HG03342 (cell line): ENCODE data around the gene GRB7.
"Not testable (repeated sequence)": the region's sequence is repeated elsewhere in the genome, so short reads cannot be mapped to it uniquely, and the experiment has no call there.

Source experiments
- ATAC-seq: cut with Tn5 transposase; IDR thresholded peaks from one replicate; pipeline ENCODE4 v1.9.1; 2021; ENCODE audit warnings: mild to moderate bottlenecking, moderate library complexity; ENCODE audit not compliant: unreplicated experiment

GRB7 gene

DNA sequence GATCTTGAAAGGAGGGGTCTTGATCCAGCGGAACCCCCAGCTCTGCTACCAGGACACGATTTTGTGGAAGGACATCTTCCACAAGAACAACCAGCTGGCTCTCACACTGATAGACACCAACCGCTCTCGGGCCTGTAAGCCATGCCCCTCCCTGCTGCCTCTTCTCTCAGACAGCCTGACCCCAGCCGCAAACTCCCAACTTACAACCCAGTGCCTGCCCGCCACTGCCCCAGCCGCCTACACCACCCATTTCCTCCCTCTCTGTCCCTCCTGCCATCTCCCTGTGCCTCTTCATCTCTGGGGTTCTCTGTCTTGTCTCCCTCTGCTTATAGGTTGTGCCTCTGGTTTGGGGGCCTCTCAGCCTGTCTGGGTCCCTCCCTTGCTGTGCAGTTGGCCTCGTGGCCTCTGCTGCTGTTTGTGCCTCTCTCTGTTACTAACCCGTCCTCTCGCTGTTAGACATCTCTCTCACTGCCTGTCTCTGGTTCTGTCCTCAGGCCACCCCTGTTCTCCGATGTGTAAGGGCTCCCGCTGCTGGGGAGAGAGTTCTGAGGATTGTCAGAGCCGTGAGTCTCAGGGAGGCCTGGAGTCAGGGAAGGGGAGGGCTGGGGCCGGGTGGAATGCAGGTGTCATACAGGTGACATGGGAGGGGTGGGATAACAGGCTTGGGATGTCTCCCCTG is 28.3 kb upstream of the GRB7 start:
- ATAC-seq = no peak

DNA sequence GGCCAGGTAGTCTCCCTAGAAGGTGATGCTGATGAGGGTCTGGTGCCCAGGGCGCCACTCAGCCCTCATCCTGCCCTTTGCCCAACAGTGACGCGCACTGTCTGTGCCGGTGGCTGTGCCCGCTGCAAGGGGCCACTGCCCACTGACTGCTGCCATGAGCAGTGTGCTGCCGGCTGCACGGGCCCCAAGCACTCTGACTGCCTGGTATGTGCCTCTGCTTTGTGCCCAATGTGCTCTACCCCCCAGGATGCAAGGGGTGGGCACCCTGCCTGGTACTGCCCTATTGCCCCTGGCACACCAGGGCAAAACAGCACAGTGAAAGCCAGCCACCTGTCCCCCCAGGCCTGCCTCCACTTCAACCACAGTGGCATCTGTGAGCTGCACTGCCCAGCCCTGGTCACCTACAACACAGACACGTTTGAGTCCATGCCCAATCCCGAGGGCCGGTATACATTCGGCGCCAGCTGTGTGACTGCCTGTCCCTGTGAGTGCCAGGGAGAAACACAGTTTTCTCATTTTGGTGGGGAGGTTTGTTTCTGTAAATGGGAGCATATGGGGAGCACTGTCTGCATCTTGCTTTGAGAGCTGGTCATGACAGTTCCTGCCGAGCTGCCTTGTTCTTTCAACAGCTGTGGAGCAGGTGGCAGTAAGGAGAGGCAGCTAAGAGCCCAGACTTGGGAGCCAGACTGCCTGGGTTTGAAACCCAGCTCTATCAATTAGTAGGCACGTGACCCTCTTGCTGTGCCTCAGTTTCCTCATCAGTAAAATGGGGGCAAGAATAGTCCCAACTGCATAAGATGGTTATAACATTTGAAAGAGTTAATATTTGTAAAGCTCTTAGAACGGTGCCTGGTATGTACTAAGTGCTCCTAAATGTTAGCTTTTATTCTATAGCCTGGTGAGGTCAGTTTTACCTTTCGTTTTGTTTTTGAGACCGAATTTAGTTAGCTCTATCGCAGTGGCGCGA is 27.5 kb upstream of the GRB7 start:
- ATAC-seq = no peak

DNA sequence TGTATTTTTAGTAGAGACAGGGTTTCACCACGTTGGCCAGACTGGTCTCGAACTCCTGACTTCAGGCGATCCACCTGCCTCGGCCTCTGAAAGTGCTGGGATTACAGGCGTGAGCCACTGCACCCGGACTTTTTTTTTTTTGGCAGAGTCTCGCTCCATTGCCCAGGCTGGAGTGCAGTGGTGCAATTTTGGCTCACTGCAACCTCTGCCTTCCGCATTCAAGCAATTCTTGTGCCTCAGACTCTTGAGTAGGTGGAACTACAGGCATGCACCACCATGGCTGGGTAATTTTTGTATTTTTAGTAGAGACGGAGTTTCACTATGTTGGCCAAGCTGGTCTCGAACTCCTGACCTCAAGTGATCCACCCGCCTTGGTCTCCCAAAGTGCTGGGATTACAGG is 26.7 kb upstream of the GRB7 start:
- not testable (repeated sequence) for ATAC-seq

- no peak for ATAC-seq
Measured at GRCh38 chr17:39711851-39712250, 25.9 kb upstream of the GRB7 start.

- no peak for ATAC-seq
Measured at GRCh38 chr17:39714234-39714633, 23.5 kb upstream of the GRB7 start.

DNA sequence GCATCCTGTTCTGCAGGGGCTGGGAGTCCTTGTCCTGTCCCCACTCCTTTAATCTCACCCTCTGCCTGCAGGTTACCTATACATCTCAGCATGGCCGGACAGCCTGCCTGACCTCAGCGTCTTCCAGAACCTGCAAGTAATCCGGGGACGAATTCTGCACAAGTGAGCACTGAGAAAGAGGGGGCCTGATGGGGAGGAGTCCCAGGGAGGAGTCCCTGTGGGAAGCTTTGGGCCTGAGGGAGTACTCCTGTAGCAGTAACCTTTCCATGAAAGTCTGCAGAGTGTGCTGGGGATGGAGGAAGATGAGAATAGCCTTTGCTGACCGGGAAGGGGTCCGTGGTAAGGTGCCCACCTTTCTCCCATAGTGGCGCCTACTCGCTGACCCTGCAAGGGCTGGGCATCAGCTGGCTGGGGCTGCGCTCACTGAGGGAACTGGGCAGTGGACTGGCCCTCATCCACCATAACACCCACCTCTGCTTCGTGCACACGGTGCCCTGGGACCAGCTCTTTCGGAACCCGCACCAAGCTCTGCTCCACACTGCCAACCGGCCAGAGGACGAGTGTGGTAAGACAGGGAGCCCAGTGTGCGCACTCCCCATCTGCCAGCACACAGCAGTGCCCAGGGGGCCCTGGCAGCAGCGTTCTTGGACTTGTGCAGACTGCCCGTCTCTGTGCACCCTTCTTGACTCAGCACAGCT is 22.2 kb upstream of the GRB7 start:
- ATAC-seq = no peak

GRCh38 chr17:39716073-39716818 is 21.5 kb upstream of the GRB7 start:
- ATAC-seq = no peak

DNA sequence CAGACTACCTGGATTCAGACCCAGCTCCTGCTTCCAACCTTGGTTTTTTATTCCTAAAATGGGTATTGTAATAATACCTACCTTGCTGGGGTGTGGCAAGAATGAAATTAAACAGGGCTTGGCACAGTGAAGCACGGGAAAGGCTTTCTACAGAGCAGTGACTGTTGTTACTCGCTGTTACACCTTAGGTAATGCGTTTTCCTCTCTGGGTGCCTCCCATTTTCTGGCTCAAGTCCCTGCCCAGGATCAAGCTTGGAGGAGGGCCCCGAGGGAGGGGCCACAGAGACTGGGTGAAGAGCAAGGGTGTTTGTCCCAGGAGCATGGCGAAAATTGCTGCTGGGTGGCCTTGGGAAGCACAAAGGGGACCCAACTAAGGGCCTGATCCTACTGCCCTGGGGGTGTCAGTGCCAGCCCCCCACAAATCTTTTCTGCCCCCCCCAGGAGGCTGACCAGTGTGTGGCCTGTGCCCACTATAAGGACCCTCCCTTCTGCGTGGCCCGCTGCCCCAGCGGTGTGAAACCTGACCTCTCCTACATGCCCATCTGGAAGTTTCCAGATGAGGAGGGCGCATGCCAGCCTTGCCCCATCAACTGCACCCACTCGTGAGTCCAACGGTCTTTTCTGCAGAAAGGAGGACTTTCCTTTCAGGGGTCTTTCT is 20.7 kb upstream of the GRB7 start:
- no peak for ATAC-seq

- ATAC-seq = no peak
Measured at GRCh38 chr17:39717660-39718059, 20.1 kb upstream of the GRB7 start.

- ATAC-seq = no peak
Measured at GRCh38 chr17:39719563-39720355, 18.0 kb upstream of the GRB7 start.

DNA sequence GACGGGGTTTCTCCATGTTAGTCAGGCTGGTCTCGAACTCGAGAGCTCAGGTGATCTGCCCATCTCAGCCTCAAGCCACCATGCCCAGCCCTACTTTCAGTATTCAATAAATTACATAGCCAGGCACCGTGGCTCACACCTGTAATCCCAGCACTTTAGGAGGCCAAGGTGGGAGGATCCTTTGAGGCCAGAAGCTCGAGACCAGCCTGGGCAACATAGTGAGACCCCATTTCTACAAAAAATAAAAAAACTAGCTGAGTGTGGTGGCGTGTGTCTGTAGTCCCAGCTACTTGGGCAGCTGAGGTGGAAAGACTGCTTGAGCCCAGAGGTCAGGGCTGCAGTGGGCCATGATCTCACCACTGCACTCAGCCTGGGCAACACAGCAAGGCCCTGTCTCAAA is 15.6 kb upstream of the GRB7 start:
- ATAC-seq = no peak

DNA sequence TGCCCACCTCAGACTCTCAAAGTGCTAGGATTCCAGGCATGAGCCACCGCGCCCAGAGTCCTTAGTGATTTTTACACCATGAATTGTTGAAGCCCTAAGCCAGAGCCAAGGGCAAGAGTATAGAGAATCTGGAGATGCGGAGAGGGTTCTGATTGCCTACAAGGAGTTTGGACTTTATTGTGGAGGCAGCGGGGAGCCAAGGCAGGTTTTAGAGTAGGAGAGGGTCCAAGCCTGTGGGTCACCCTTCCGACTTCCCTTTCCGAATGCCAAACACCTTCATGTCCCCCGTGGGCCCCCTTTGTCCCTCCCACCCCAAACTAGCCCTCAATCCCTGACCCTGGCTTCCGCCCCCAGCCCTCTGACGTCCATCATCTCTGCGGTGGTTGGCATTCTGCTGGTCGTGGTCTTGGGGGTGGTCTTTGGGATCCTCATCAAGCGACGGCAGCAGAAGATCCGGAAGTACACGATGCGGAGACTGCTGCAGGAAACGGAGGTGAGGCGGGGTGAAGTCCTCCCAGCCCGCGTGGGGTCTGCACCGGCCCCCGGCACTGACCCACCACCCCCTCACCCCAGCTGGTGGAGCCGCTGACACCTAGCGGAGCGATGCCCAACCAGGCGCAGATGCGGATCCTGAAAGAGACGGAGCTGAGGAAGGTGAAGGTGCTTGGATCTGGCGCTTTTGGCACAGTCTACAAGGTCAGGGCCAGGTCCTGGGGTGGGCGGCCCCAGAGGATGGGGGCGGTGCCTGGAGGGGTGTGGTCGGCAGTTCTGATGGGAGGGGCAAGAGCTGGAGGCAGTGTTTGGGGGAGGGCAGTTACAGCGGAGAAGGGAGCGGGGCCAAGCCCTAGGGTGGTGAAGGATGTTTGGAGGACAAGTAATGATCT is 14.5 kb upstream of the GRB7 start:
- no peak for ATAC-seq

GRCh38 chr17:39724731-39725130 is 13.0 kb upstream of the GRB7 start:
- ATAC-seq = no peak

DNA sequence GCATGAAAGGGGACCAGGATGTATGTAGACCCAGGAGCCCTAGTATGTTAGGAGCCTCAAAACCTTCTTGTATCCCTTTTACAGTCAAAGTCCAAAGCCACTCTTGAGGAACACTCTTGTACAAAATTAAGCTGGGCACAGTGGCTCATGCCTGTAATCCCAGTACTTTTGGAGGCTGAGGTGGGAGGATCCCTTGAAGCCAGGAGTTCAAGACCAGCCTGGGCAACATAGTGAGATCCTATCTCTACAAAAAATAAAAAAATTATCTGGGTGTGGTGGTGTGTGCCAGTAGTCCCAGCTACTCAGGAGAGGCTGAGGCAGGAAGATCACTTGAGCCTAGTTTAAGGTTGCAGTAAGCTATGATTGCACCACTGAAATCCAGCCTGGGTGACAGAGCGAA is 11.8 kb upstream of the GRB7 start:
- not testable (repeated sequence) for ATAC-seq

DNA sequence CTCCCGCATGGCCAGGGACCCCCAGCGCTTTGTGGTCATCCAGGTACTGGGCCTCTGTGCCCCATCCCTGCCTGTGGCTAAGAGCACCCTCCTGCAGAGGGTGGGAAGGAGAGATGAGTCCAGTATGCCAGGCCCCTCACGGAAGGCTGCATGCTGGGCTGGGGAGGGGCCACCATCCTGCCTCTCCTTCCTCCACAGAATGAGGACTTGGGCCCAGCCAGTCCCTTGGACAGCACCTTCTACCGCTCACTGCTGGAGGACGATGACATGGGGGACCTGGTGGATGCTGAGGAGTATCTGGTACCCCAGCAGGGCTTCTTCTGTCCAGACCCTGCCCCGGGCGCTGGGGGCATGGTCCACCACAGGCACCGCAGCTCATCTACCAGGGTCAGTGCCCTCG is 11.1 kb upstream of the GRB7 start:
- no peak for ATAC-seq

GRCh38 chr17:39727556-39727955 is 10.2 kb upstream of the GRB7 start:
- no peak for ATAC-seq

DNA sequence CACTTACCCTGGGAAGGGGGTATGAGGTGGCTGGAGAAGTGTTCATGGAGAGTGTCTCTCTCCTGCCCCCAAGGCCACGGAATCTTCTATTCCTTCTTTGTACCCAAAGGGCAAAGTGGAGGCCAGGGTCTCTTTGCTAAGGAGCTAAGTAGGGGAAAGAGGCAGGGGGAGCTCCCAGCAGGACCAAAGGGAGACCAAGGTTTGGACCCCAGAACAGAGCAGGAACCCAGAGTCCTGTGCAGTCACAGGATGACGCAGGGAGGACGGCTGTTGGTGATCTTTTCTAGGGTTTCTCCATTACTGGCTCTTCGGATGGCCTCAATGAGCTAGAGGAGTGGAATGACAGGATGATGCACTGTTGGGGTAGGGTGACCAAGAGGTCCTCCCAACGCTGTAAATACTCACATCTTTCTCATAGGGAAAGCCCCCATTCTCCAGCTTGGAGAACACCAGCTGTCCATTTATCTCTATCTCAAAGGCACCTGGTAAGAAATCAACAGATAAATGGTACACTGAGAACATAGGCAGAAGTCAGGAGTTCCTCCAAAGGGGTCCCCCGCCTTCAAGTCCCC is 8.4 kb upstream of the GRB7 start:
- no peak for ATAC-seq
